IMR-90 (cell line): ENCODE data around the gene HLX. TPM values are rescaled to one million over a fixed set of nuclear protein-coding genes. Genes with fewer than 3 reads are reported as not detected.

Source experiments
- ATAC-seq: fragments of 200-7000 bp; cut with Tn5 transposase; 2 replicates; pipeline ENCODE4 v1.9.1; 2020; ENCODE audit warnings: low read depth, mild to moderate bottlenecking, moderate library complexity
- BruUV-seq: library from RNA; stranded (reverse); fragments of 400-500 nt; replicated peaks from 2 replicates; lab custom pipeline; 2021; lab: Mats Ljungman, UMichigan
- CTCF ChIA-PET: fragments of 300-600 bp; formaldehyde crosslinking; extraction: SDS; loops from one replicate; lab custom pipeline; 2021; ENCODE audit warnings: antibody characterized with exemption; lab: Yijun Ruan, JAX
- POLR2A ChIA-PET: fragments of 300-600 bp; sonication (Branson Sonifier 250); formaldehyde crosslinking; loops from one replicate; lab custom pipeline; 2022; ENCODE audit warnings: antibody characterized with exemption; ENCODE audit not compliant: unreplicated experiment; lab: Charles Lee
- DNase-seq: peaks from one replicate; pipeline ENCODE4 v3.0.0; 2013
- H2AFZ ChIP-seq: replicated peaks from 2 replicates; pipeline ENCODE3; 2013; ENCODE audit warnings: low read length, mild to moderate bottlenecking; ENCODE audit not compliant: poor library complexity
- H2AK5ac ChIP-seq: 2 replicates; pipeline ENCODE4 v1.6.1; 2013; ENCODE audit warnings: low read depth, low read length, inconsistent platforms
- H2AK9ac ChIP-seq: replicated peaks from 2 replicates; pipeline ENCODE3; 2013; ENCODE audit warnings: mild to moderate bottlenecking, low read depth, low read length, moderate library complexity; ENCODE audit not compliant: poor library complexity
- H2BK120ac ChIP-seq: 2 replicates; pipeline ENCODE4 v1.6.1; 2013; ENCODE audit warnings: low read depth, low read length, inconsistent platforms
- H2BK15ac ChIP-seq: 3 replicates; pipeline ENCODE4 v1.6.1; 2013; ENCODE audit warnings: low read depth, low read length, inconsistent platforms
- H2BK20ac ChIP-seq: 2 replicates; pipeline ENCODE4 v1.6.1; 2013; ENCODE audit warnings: low read depth, mild to moderate bottlenecking, inconsistent platforms, low read length, moderate library complexity
- H2BK5ac ChIP-seq: 2 replicates; pipeline ENCODE4 v1.6.1; 2013; ENCODE audit warnings: mild to moderate bottlenecking, low read depth, low read length, inconsistent platforms; ENCODE audit not compliant: poor library complexity, severe bottlenecking
- H3K14ac ChIP-seq: replicated peaks from 2 replicates; pipeline ENCODE4 v1.6.1; 2013; ENCODE audit warnings: low read depth, low read length, inconsistent platforms
- H3K18ac ChIP-seq: 2 replicates; pipeline ENCODE4 v1.6.1; 2013; ENCODE audit warnings: low read depth, low read length, control low read depth
- H3K23ac ChIP-seq: 2 replicates; pipeline ENCODE4 v1.6.1; 2013; ENCODE audit warnings: low read depth, low read length, inconsistent platforms
- H3K27ac ChIP-seq: 2 replicates; pipeline ENCODE4 v1.5.1; 2013; ENCODE audit warnings: mild to moderate bottlenecking, control low read depth, low read length; ENCODE audit not compliant: insufficient read depth
- H3K27me3 ChIP-seq: 2 replicates; pipeline ENCODE4 v1.6.1; 2013; ENCODE audit warnings: low read length; ENCODE audit not compliant: control insufficient read depth, insufficient read depth
- H3K36me3 ChIP-seq: 2 replicates; pipeline ENCODE4 v1.6.1; 2013; ENCODE audit warnings: low read length, mixed read lengths; ENCODE audit not compliant: control insufficient read depth, insufficient read depth
- H3K4ac ChIP-seq: 2 replicates; pipeline ENCODE4 v1.6.1; 2013; ENCODE audit warnings: low read depth, low read length, inconsistent platforms
- H3K4me1 ChIP-seq: 2 replicates; pipeline ENCODE4 v1.6.1; 2013; ENCODE audit warnings: low read length, mixed read lengths; ENCODE audit not compliant: control insufficient read depth, insufficient read depth
- H3K4me2 ChIP-seq: 2 replicates; pipeline ENCODE4 v1.6.1; 2013; ENCODE audit warnings: low read depth, mild to moderate bottlenecking, control low read depth, low read length, moderate library complexity
- H3K4me3 ChIP-seq: 2 replicates; pipeline ENCODE4 v1.5.1; 2013; ENCODE audit warnings: low read depth, mild to moderate bottlenecking, control low read depth, low read length, moderate library complexity; ENCODE audit not compliant: insufficient read depth
- H3K56ac ChIP-seq: 2 replicates; pipeline ENCODE4 v1.6.1; 2013; ENCODE audit warnings: low read length, inconsistent platforms; ENCODE audit not compliant: insufficient read depth; ENCODE audit errors: extremely low read depth
- H3K79me1 ChIP-seq, 2 experiments: 2 replicates each; pipeline ENCODE4 v1.6.1; 2013; ENCODE audit warnings: low read length in 2 of 2, inconsistent platforms in 1 of 2, low read depth in 1 of 2
- H3K9ac ChIP-seq: 2 replicates; pipeline ENCODE4 v1.6.1; 2013; ENCODE audit warnings: low read depth, low read length, control low read depth
- H3K9me1 ChIP-seq: 2 replicates; pipeline ENCODE4 v1.6.1; 2013; ENCODE audit warnings: low read length, inconsistent platforms; ENCODE audit not compliant: insufficient read depth
- H3K9me3 ChIP-seq: 2 replicates; pipeline ENCODE4 v1.6.1; 2013; ENCODE audit warnings: low read length; ENCODE audit not compliant: control insufficient read depth, insufficient read depth
- H4K20me1 ChIP-seq: 2 replicates; pipeline ENCODE4 v1.6.1; 2013; ENCODE audit warnings: low read length, inconsistent platforms; ENCODE audit not compliant: insufficient read depth
- H4K5ac ChIP-seq: 2 replicates; pipeline ENCODE4 v1.6.1; 2013; ENCODE audit warnings: mild to moderate bottlenecking, low read depth, low read length, control low read depth
- H4K8ac ChIP-seq, 2 experiments: 2 replicates each; pipeline ENCODE4 v1.6.1; 2013; ENCODE audit warnings: low read depth in 2 of 2, low read length in 2 of 2, control low read depth in 1 of 2, inconsistent platforms in 1 of 2
- H4K91ac ChIP-seq: 2 replicates; pipeline ENCODE4 v1.6.1; 2013; ENCODE audit warnings: low read depth, low read length, inconsistent platforms; ENCODE audit not compliant: insufficient read depth
- BHLHE40 ChIP-seq: fragments of 150-350 bp; IDR thresholded peaks from 2 replicates; pipeline ENCODE4 v1.6.1; 2016; ENCODE audit warnings: mild to moderate bottlenecking, low read depth, low read length
- CEBPB ChIP-seq: IDR thresholded peaks from 2 replicates; pipeline ENCODE4 v1.6.1; 2012; ENCODE audit warnings: low read depth, low read length, improper control_type of control experiment
- FOS ChIP-seq: fragments of 150-350 bp; IDR thresholded peaks from 2 replicates; pipeline ENCODE4 v1.6.1; 2016; ENCODE audit warnings: low read depth, low read length
- MAFK ChIP-seq: IDR thresholded peaks from 2 replicates; pipeline ENCODE4 v1.6.1; 2012; ENCODE audit warnings: low read depth, low read length, improper control_type of control experiment
- POLR2A ChIP-seq: IDR thresholded peaks from 2 replicates; pipeline ENCODE4 v1.6.1; 2012; ENCODE audit warnings: mild to moderate bottlenecking, low read depth, low read length
- RAD21 ChIP-seq: IDR thresholded peaks from 2 replicates; pipeline ENCODE4 v1.6.1; 2012; ENCODE audit warnings: low read length, improper control_type of control experiment
- RFX5 ChIP-seq: IDR thresholded peaks from 2 replicates; pipeline ENCODE4 v1.8.0; 2012; ENCODE audit warnings: low read depth, mild to moderate bottlenecking, low read length, moderate library complexity
- WGBS, 2 experiments: methylation state at CpG; one replicate each; pipeline versions ENCODE4 v1.1.5 to v1.1.7; 2013; ENCODE audit warnings: missing lambda C conversion rate in 2 of 2; ENCODE audit not compliant: insufficient read length in 1 of 2; ENCODE audit errors: extremely low coverage in 2 of 2; 5-methylcytosine and 5-hydroxymethylcytosine counted together
- dilution Hi-C: fragments of 300-500 bp; cut with HindIII; formaldehyde crosslinking; loops from one replicate; pipeline ENCODE4 v1.14.3; 2018; ENCODE audit warnings: low sequenced_read_pairs; ENCODE audit not compliant: unreplicated experiment
- in situ Hi-C: fragments of 300-500 bp; cut with MboI; formaldehyde crosslinking; loops from 3 replicates; pipeline ENCODE4 v1.14.3; 2019; ENCODE audit warnings: low sequenced_read_pairs, inconsistent platforms, mixed read lengths
- intact Hi-C: fragments of 100-400 bp; cut with micrococcal nuclease; formaldehyde crosslinking; loops from 2 replicates; pipeline ENCODE4 v1.10.0; 2022
- polyA plus RNA-seq, 3 experiments: library from polyadenylated mRNA; depleted of rRNA; stranded (reverse); fragments of >200 nt; gene quantifications; 2 replicates each; pipeline ENCODE4 v1.2.3, GENCODE V29; 2012; ENCODE audit warnings: low replicate concordance in 1 of 3
- total RNA-seq: library from RNA; depleted of rRNA; stranded (reverse); fragments of >200 nt; gene quantifications from 2 replicates; pipeline ENCODE4 v1.2.3, GENCODE V29; 2012
- TF ChIP-seq, protein P1 (sequence below): conservative IDR thresholded peaks from 2 replicates; pipeline ENCODE4 v1.5.1; 2012; ENCODE audit warnings: mild to moderate bottlenecking, low read depth, low read length, improper control_type of control experiment

The HLX gene
- total and polyA plus RNA-seq, 2 of the 4 experiments (the other 2 are of a cell fraction): 4.3 to 6.1 TPM

DNA sequence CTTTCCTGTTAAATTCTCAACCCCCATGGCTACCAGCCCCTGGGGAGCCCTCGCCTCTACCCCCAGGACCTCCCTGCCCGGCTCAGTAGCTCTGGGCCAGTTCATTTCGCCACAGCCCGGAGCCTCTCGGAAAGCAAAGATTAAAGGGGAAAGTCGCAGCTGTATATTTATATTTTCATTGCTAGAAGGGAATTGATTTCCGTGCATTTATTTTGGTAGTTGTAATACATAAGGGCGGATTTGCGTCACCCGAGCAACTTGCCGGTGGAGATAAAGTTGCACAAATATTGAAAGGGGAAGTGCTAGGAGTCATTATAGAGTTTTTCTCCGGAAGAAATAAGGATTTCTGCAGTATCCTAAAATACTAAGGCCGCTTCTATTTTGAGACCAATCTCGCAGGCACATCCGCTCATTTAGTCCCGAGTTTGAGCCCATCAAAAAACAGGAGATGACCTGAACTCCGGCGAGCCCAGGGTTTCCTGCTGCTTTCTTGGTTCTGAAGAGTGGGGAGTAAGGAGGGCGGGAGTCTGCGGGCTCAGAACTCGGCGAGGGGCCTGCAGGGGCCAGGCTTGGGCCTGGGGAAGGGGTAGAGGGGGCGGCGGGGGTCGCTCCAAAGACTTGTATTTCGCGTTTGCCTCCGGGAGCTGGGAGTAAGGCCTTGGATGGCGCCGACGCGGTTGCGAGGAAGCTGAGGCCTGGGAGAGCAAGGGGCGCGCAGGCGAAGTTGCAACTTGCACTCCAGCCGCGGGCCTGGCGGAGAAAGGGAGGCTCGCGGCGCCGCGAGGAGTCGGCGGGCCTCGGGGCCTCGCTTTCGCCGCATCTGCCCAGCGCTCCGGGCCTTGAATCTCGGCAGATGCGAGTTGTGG is 2.5 kb upstream of the HLX start:
- H3K56ac ChIP-seq: no peak overlapping the region
- H3K23ac ChIP-seq: no peak overlapping the region
- dilution Hi-C loops (no loop called here), in situ Hi-C loops (loop anchor here (10.0 kb wide), 1 partner anchor 328 kb away; no protein-coding TSS in a partner anchor), intact Hi-C loops (loop anchor here (5.0 to 10.0 kb wide), 2 partner anchors 841 to 1578 kb away; no protein-coding TSS in a partner anchor)
- no peak overlapping the region for H2BK15ac ChIP-seq
- H4K5ac ChIP-seq: no peak overlapping the region
- DNase-seq (no peak), ATAC-seq (no peak)
- TF ChIP-seq RAD21: no peak
- no peak for TF ChIP-seq POLR2A
- TF ChIP-seq RFX5: no peak
- no peak for TF ChIP-seq CEBPB
- no peak for TF ChIP-seq BHLHE40
- TF ChIP-seq, protein P1, sequence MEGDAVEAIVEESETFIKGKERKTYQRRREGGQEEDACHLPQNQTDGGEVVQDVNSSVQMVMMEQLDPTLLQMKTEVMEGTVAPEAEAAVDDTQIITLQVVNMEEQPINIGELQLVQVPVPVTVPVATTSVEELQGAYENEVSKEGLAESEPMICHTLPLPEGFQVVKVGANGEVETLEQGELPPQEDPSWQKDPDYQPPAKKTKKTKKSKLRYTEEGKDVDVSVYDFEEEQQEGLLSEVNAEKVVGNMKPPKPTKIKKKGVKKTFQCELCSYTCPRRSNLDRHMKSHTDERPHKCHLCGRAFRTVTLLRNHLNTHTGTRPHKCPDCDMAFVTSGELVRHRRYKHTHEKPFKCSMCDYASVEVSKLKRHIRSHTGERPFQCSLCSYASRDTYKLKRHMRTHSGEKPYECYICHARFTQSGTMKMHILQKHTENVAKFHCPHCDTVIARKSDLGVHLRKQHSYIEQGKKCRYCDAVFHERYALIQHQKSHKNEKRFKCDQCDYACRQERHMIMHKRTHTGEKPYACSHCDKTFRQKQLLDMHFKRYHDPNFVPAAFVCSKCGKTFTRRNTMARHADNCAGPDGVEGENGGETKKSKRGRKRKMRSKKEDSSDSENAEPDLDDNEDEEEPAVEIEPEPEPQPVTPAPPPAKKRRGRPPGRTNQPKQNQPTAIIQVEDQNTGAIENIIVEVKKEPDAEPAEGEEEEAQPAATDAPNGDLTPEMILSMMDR: no peak
- no peak for TF ChIP-seq MAFK
- TF ChIP-seq FOS: no peak
- no peak overlapping the region for H3K4me2 ChIP-seq
- H3K18ac ChIP-seq: no peak overlapping the region
- no peak overlapping the region for H3K14ac ChIP-seq
- no peaks in the 10 kb centered on the region for H4K20me1 ChIP-seq
- no peak overlapping the region for H2BK20ac ChIP-seq
- peaks cover 3 to 12% of the 10 kb centered on the region in 2 experiments; a peak in 2 of 4 replicates for H3K79me1 ChIP-seq
- H3K4me1 ChIP-seq: peaks cover under 1% of the 10 kb centered on the region; the same call in 1 of the 2 replicates
- ChIA-PET CTCF (interaction anchor here (1.5 kb wide), 1 partner anchor 387 kb away, joined by 3 read pairs; no protein-coding TSS in a partner anchor), POLR2A (no interaction called here)
- no peak overlapping the region for H4K91ac ChIP-seq
- no peak overlapping the region for H3K27ac ChIP-seq
- no peak overlapping the region for H2BK5ac ChIP-seq
- no peak overlapping the region for H3K9ac ChIP-seq
- no peaks in the 10 kb centered on the region for H3K9me3 ChIP-seq
- H2AK5ac ChIP-seq: no peak overlapping the region
- H3K27me3 ChIP-seq: no peaks in the 10 kb centered on the region
- 0 out of 2 replicates have a peak, but pooled peaks cover 1% of the 10 kb centered on the region for H3K9me1 ChIP-seq
- peaks cover under 1% of the 10 kb centered on the region; the same call in 1 of the 2 replicates for H3K36me3 ChIP-seq
- no peak overlapping the region for H3K4me3 ChIP-seq
- no peak overlapping the region for H2AK9ac ChIP-seq
- no peak overlapping the region for H2BK120ac ChIP-seq
- WGBS, 2 experiments: 54% methylated on average over 22 of the region's 54 CpGs; no CpG with 5 or more reads in 1 of the 2 experiments
- H2AFZ ChIP-seq: no peak overlapping the region
- H4K8ac ChIP-seq: no peak overlapping the region; a peak in 1 of 4 replicates
- H3K4ac ChIP-seq: no peak overlapping the region
- no TSS peak for BruUV-seq
